ENCODE results near the gene HOXA4. TPM values are rescaled to one million over a fixed set of nuclear protein-coding genes. Genes with fewer than 3 reads are reported as not detected.

Gene HOXA4
- total and polyA plus RNA-seq, 10 of the 15 experiments (the other 5 are each of a cell fraction or from before 2014, with no cell fraction given): 0.07 TPM; not detected in 9

DNA sequence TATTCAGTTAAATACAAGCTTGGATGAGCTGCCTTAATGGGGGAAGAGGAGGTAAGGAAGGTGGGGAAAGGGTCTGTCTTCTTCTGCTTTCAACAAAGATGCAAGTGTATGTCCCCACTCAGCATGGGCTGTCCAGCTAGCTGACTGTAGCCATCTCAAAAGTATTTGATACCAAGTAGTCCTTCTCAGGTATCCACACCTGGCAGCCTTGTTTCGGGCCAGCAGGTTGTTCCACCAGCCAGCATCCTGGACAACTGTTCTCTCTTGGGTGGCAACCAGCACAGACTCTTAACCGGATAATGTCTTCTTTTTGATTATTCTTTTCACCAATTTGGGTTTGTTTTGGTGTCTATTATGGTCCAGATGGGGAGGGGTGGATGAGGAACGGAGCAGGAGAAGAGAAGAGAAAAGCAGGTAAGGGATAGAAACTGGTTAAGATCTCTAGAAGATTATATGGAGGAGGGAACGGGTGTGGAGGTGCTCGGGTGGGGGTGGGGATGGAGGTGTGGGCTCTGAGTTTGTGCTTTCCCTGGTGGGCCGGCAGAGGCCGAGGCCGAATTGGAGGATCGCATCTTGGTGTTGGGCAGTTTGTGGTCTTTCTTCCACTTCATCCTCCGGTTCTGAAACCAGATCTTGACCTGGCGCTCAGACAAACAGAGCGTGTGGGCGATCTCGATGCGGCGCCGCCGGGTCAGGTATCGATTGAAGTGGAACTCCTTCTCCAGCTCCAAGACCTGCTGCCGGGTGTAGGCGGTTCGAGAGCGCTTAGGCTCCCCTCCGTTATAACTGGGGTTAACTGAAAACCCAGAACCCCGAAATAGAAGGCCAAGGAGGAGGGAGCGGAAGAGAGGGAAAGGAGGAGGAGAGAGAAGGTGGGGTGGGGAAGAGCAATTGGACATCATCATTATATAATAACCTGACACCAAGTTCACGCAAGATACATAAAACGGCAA lies 1.5 kb downstream of the HOXA4 start (continued):
- TF ChIP-seq, protein P1, sequence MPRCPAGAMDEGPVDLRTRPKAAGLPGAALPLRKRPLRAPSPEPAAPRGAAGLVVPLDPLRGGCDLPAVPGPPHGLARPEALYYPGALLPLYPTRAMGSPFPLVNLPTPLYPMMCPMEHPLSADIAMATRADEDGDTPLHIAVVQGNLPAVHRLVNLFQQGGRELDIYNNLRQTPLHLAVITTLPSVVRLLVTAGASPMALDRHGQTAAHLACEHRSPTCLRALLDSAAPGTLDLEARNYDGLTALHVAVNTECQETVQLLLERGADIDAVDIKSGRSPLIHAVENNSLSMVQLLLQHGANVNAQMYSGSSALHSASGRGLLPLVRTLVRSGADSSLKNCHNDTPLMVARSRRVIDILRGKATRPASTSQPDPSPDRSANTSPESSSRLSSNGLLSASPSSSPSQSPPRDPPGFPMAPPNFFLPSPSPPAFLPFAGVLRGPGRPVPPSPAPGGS (IDR thresholded peaks at IDR 0.05; ENCODE audit: borderline replicate concordance, insufficient read depth, low read depth, low read length, poor library complexity, severe bottlenecking): no peak

DNA sequence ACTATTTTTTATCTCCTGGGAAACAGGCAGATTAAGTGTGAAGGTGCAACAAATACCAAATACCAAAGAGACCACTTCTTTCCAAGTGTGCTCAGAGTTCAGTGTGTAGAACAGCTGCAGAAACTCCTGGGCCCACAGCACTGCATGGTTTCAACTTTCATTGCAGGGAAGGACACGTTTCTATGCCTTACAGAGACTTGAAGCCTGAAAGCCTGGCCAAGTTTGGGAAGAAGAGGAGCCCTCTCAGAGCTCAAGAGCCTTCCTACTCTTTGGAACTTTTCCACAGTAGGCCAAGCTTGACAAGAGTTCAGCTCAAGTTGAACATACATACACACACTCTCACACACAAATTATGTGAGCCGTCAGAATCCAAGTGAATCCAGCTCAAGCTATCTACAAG lies 2.5 kb downstream of the HOXA4 start:
- no peaks in the 10 kb centered on the region; the same call in 2 of the 3 replicates for H3K9me3 ChIP-seq (replicated peaks; ENCODE audit: control insufficient read depth, insufficient read depth, low read length)
- no TSS peak for BruUV-seq (replicated peaks)
- intact Hi-C loops (cut with micrococcal nuclease; ENCODE audit: unreplicated experiment): no loop called here
- FAIRE-seq (no peak), ATAC-seq (no peak), DNase-seq (ENCODE audit: low read depth, low spot score) (no peak)
- in situ Hi-C loops (cut with MboI): no loop called here
- H2AFZ ChIP-seq (ENCODE audit: control insufficient read depth, low read depth, low read length): no peak overlapping the region
- no peak overlapping the region for H3K27ac ChIP-seq (ENCODE audit: control insufficient read depth, insufficient read depth)
- H3K27me3 ChIP-seq (replicated peaks in 1 of 2; ENCODE audit: control insufficient read depth in 2 of 2, insufficient read depth in 2 of 2, low read length in 1 of 2): peaks cover 0 to 2% of the 10 kb centered on the region in 2 experiments; a peak in 2 of 4 replicates
- no peak overlapping the region for H3K9ac ChIP-seq (ENCODE audit: control insufficient read depth, insufficient read depth, low read length)
- WGBS (ENCODE audit: insufficient coverage, insufficient replicate concordance, low lambda C conversion rate, missing lambda C conversion rate): 50% methylated on average over 2 of the region's 2 CpGs
- POLR2A ChIA-PET: no interaction called here
- SMC1A ChIA-PET (ENCODE audit: uncharacterized antibody, unreplicated experiment): interaction anchor here (1.0 to 1.2 kb wide), 2 partner anchors 23 to 101 kb away, joined by 3 read pairs; no protein-coding TSS in a partner anchor
- H3K4me1 ChIP-seq (ENCODE audit: control insufficient read depth, insufficient read depth, low read length): no peaks in the 10 kb centered on the region
- H3K4me3 ChIP-seq: no peak overlapping the region
- TF ChIP-seq, protein P2, sequence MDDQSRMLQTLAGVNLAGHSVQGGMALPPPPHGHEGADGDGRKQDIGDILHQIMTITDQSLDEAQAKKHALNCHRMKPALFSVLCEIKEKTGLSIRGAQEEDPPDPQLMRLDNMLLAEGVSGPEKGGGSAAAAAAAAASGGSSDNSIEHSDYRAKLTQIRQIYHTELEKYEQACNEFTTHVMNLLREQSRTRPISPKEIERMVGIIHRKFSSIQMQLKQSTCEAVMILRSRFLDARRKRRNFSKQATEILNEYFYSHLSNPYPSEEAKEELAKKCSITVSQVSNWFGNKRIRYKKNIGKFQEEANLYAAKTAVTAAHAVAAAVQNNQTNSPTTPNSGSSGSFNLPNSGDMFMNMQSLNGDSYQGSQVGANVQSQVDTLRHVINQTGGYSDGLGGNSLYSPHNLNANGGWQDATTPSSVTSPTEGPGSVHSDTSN (IDR thresholded peaks at IDR 0.05; ENCODE audit: insufficient replicate concordance, low read depth, low read length): no peak
- TF ChIP-seq NR2F1 (conservative IDR thresholded peaks at IDR 0.05) (no peak), NFXL1 (IDR thresholded peaks at IDR 0.05; ENCODE audit: borderline replicate concordance) (no peak), RCOR1 (conservative IDR thresholded peaks at IDR 0.05; ENCODE audit: low read depth, low read length) (no peak), CHD2 (IDR thresholded peaks at IDR 0.05; ENCODE audit: borderline replicate concordance, low read depth, low read length) (no peak), BRCA1 (IDR thresholded peaks at IDR 0.05; ENCODE audit: low read depth, low read length) (no peak), SP1 (IDR thresholded peaks at IDR 0.05; ENCODE audit: low read depth, low read length) (no peak), PAX8 (IDR thresholded peaks at IDR 0.05) (no peak), NBN (IDR thresholded peaks at IDR 0.05) (no peak), NFYA (IDR thresholded peaks at IDR 0.05; ENCODE audit: borderline replicate concordance, low read depth, low read length) (no peak), TCF12 (IDR thresholded peaks at IDR 0.05; ENCODE audit: low read depth, low read length) (no peak), SMARCA5 (IDR thresholded peaks at IDR 0.05) (no peak), NR2C2 (IDR thresholded peaks at IDR 0.05; ENCODE audit: borderline replicate concordance, control insufficient read depth, insufficient read length, low read depth) (no peak)
- TF ChIP-seq, protein P3, sequence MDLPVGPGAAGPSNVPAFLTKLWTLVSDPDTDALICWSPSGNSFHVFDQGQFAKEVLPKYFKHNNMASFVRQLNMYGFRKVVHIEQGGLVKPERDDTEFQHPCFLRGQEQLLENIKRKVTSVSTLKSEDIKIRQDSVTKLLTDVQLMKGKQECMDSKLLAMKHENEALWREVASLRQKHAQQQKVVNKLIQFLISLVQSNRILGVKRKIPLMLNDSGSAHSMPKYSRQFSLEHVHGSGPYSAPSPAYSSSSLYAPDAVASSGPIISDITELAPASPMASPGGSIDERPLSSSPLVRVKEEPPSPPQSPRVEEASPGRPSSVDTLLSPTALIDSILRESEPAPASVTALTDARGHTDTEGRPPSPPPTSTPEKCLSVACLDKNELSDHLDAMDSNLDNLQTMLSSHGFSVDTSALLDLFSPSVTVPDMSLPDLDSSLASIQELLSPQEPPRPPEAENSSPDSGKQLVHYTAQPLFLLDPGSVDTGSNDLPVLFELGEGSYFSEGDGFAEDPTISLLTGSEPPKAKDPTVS (IDR thresholded peaks at IDR 0.05; ENCODE audit: low read depth, low read length): no peak
- TF ChIP-seq, protein P4, sequence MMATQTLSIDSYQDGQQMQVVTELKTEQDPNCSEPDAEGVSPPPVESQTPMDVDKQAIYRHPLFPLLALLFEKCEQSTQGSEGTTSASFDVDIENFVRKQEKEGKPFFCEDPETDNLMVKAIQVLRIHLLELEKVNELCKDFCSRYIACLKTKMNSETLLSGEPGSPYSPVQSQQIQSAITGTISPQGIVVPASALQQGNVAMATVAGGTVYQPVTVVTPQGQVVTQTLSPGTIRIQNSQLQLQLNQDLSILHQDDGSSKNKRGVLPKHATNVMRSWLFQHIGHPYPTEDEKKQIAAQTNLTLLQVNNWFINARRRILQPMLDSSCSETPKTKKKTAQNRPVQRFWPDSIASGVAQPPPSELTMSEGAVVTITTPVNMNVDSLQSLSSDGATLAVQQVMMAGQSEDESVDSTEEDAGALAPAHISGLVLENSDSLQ (IDR thresholded peaks at IDR 0.05): no peak
- CTCF ChIA-PET: interaction anchor here (0.9 kb wide), 1 partner anchor 22 kb away, joined by 4 read pairs; no protein-coding TSS in a partner anchor
- RAD21 ChIA-PET (ENCODE audit: unreplicated experiment): no interaction called here
- H3K4me2 ChIP-seq (ENCODE audit: control insufficient read depth, insufficient read depth): no peak overlapping the region
- H4K20me1 ChIP-seq (ENCODE audit: control insufficient read depth, insufficient read depth): no peaks in the 10 kb centered on the region
- H3K36me3 ChIP-seq (ENCODE audit: control insufficient read depth in 2 of 2, insufficient read depth in 2 of 2, low read length in 1 of 2): no peaks in the 10 kb centered on the region
- H3K79me2 ChIP-seq (ENCODE audit: control insufficient read depth, insufficient read depth, low read length): no peaks in the 10 kb centered on the region
